ENCODE data around the gene TOMT.

DNA sequence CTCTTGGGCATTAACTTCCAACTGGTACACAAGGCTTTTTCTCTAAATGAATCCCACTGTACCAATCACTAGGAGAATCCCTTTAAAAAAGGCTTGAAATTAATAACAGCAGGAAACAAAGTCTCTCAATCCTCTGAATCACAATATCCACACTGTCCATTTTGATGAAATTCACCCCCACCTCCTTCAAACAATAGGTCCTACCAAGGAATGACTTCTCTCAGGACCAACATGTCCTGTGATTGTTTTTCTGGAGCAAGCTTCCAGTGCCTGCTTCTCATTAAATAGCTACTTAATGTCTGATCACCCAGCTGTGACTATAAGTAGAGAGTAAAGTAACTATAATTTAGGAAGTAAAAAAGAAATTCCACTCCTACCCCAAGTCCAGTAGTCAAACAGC is 38.5 kb upstream of the TOMT start:
- no peak for TF ChIP-seq POLR2AphosphoS5 (IDR thresholded peaks at IDR 0.05; ENCODE audit: borderline replicate concordance, low read depth, low read length)
- TF ChIP-seq EZH2 (IDR thresholded peaks at IDR 0.05): no peak

Data from SK-N-MC (cell line).